Activated T-cell treated with anti-CD3 and anti-CD28 coated beads, Interleukin-2, amount 50 U/mL, for 72 hours (primary cell): Measurements from ENCODE around the gene DUSP5. TPM values are rescaled to one million over a fixed set of nuclear protein-coding genes. Genes with fewer than 3 reads are reported as not detected.

ENCODE experiments used
- ATAC-seq, 2 donors: fragments of 150-1000 bp; cut with Tn5 transposase; replicated peaks in 1 of 2; 2 replicates each; pipeline ENCODE4 v1.10.0; 2021; ENCODE audit warnings: moderate library complexity in 2 of 2, mild to moderate bottlenecking in 1 of 2
- DNase-seq, 2 donors: peaks; one replicate each; pipeline ENCODE4 v3.0.0; 2021 to 2022; ENCODE audit warnings: mixed read lengths in 1 of 2
- H3K27ac Mint-ChIP-seq: one replicate; pipeline ENCODE4 v1.8.0; 2022; ENCODE audit warnings: mild to moderate bottlenecking, moderate library complexity, mixed read lengths
- H3K27me3 Mint-ChIP-seq: one replicate; pipeline ENCODE4 v1.8.0; 2022; ENCODE audit warnings: low read depth, mixed read lengths
- H3K36me3 Mint-ChIP-seq, 2 donors: one replicate each; pipeline ENCODE4 v1.8.0; 2022; ENCODE audit warnings: mixed read lengths in 2 of 2, mild to moderate bottlenecking in 1 of 2; ENCODE audit not compliant: insufficient read depth in 2 of 2
- H3K4me1 Mint-ChIP-seq: one replicate; pipeline ENCODE4 v1.8.0; 2022; ENCODE audit warnings: low read depth, mixed read lengths
- H3K4me3 Mint-ChIP-seq, 2 donors: one replicate each; pipeline ENCODE4 v1.8.0; 2022; ENCODE audit warnings: mild to moderate bottlenecking in 2 of 2, mixed read lengths in 2 of 2, moderate library complexity in 2 of 2
- H3K9me3 Mint-ChIP-seq, 2 donors: one replicate each; pipeline ENCODE4 v1.8.0; 2022; ENCODE audit warnings: mixed read lengths in 2 of 2
- total RNA-seq, 2 donors: library from RNA; stranded (reverse); gene quantifications; one replicate each; pipeline ENCODE4 v1.2.3, GENCODE V29; 2022

The DUSP5 gene
- total RNA-seq, 2 donors from 2014 or later: 122 to 242 TPM

DNA sequence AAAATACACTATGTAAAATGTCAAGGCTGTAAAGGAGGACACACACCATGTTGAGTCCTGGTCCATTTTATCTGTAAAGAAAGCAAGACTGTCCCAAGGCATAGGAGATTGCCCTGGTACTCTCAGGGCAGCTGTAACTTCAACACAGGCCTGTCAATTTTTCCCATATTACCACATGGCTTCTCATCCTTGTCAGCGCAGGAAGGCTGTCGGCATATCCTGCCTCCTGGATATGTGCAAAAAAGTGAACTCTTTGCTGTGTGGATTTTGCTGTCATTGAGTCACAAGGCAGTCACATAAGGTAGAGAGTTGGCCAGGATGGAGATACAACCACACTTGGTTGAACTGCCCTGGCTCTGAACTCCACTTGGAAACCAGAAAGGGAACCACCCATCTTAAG is 8.7 kb downstream of the DUSP5 start:
- ATAC-seq (no peak), DNase-seq (no peak)
- no peaks in the 10 kb centered on the region for H3K9me3 Mint-ChIP-seq
- H3K4me1 Mint-ChIP-seq: peaks cover 90% of the 10 kb centered on the region
- peaks cover 50 to 65% of the 10 kb centered on the region in 2 donors for H3K36me3 Mint-ChIP-seq
- no peaks in the 10 kb centered on the region for H3K27me3 Mint-ChIP-seq
- H3K4me3 Mint-ChIP-seq: peak overlapping the region in 1 of 2 donors; percentile 100
- peak overlapping the region; percentile 88 for H3K27ac Mint-ChIP-seq

DNA sequence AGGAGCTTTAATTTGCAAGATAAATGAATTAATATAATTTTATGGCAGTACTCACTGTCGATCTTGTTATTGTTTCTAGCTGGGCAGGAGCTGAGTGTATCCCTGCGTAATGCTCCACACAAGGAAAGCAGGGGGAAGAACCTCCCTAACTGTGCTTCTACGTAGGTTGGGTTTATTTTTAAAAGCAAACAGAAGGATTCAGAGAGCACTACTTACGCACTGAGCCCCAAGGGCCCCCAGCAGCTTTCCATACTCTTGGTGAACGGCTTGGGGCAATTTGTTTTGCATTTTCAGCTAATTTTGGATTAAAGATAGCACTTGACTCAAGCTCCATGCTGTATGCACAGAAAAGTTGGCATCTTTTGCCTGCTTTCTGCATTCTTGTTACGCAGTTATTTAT is 9.6 kb downstream of the DUSP5 start:
- DNase-seq (no peak), ATAC-seq (no peak)
- Mint-ChIP-seq H3K36me3 (peaks cover 48 to 70% of the 10 kb centered on the region in 2 donors), H3K9me3 (no peaks in the 10 kb centered on the region), H3K27ac (peak overlapping the region; percentile 66), H3K4me3 (no peak overlapping the region), H3K4me1 (peaks cover 90% of the 10 kb centered on the region), H3K27me3 (no peaks in the 10 kb centered on the region)

DNA sequence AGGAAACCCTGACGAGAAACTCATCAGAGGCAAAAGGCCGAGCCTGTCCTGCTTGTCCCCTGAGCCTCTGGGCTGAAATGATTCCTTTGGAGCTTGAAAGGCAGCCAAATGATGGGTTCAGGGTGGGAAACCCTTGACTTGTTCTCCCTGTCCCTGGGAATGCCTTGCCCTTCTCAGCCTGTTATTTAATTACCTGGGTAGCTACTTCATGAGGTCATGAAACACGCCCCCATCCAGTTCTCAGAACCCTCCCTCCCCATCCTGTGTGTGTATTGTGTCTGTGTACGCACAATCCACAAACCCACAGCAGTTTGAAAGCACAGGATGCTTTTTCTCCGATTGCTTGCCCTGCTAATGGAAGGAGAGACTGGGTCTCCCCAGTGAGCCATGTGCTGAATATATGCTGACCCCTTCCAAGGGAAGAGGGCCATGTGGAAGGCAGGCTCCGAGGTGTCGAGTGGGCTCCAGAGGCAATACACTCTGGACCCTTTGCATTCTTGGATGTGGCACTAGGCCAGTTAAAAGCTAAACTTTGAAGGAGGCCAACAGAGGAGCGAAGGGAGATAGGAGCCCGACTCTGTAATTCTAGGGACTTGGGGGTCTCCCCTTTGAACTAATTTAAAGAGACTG is 10.6 kb downstream of the DUSP5 start:
- Mint-ChIP-seq H3K27ac (peak overlapping the region; percentile 66), H3K4me1 (peaks cover 90% of the 10 kb centered on the region), H3K4me3 (peak overlapping the region in 1 of 2 donors; percentile 32), H3K36me3 (peaks cover 47 to 69% of the 10 kb centered on the region in 2 donors), H3K9me3 (no peaks in the 10 kb centered on the region), H3K27me3 (no peaks in the 10 kb centered on the region)
- no peak for ATAC-seq
- DNase-seq: no peak

DNA sequence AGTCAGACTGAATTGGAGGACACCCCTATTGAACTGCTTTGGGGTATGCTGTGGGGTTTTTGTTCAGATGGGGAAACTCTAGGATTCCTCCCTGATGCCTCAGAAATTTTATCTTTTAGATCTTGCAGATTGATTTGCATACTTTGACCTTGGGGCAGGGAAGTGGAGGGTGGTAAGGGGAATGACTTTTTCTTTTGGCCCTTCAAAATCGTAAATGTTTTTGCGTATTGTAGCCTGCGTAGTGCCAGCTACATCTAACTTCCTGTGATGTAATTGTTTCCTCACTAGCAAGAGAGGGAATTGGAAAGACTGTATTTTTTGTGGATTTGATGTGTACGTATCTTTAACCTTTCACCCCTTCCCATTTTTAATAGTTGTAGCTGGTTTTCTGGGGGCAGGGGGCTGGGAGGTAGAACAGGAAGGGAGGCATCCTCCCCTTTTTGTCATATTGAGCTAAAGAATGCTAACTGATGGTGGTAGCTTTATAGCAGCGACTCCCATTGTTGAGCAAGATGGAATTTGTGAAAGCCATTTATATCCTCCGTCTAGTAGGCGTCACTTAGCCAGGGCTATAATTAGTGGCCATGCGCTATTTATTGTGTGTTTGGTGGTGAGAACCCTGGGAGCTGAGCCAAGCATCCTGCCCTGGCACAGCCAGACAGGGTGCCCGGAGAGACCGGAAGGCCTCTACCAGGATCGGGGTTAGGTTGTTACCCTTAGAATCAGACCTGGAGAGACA is 11.3 kb downstream of the DUSP5 start:
- Mint-ChIP-seq H3K27ac (peak overlapping the region; percentile 66), H3K4me3 (peak overlapping the region in 1 of 2 donors; percentile 2), H3K36me3 (peaks cover 45 to 73% of the 10 kb centered on the region in 2 donors), H3K4me1 (peaks cover 90% of the 10 kb centered on the region), H3K27me3 (no peaks in the 10 kb centered on the region), H3K9me3 (peaks cover 0 to 2% of the 10 kb centered on the region in 2 donors)
- ATAC-seq: no peak
- DNase-seq: no peak

DNA sequence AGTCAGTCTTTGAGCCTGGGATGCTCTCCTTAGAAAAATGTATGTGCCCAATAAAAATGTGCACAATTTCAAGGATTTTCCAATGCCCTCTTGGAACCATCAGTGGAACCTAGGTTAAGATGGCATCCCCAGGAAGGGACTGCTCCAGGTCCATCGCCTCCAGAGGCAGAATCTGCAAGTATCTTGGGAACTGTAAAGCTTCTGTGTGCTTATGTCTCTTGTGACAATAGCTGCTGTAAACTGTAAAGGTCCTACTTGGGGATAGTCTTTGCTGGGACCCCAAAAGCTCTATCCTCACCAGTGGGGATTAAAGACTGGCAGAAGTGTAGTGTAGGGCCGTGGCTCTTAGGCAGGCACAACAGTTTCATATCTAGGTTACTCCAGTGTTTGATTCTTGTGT is 11.9 kb downstream of the DUSP5 start:
- H3K9me3 Mint-ChIP-seq: peaks cover 0 to 2% of the 10 kb centered on the region in 2 donors
- peaks cover 87% of the 10 kb centered on the region for H3K4me1 Mint-ChIP-seq
- no peaks in the 10 kb centered on the region for H3K27me3 Mint-ChIP-seq

DNA sequence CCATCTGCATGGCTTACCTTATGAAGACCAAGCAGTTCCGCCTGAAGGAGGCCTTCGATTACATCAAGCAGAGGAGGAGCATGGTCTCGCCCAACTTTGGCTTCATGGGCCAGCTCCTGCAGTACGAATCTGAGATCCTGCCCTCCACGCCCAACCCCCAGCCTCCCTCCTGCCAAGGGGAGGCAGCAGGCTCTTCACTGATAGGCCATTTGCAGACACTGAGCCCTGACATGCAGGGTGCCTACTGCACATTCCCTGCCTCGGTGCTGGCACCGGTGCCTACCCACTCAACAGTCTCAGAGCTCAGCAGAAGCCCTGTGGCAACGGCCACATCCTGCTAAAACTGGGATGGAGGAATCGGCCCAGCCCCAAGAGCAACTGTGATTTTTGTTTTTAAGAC is 12.4 kb downstream of the DUSP5 start:
- Mint-ChIP-seq H3K36me3 (peaks cover 40 to 68% of the 10 kb centered on the region in 2 donors), H3K4me3 (no peak overlapping the region), H3K9me3 (peaks cover 0 to 2% of the 10 kb centered on the region in 2 donors), H3K27me3 (no peaks in the 10 kb centered on the region), H3K27ac (no peak overlapping the region), H3K4me1 (peaks cover 82% of the 10 kb centered on the region)
- ATAC-seq (no peak), DNase-seq (no peak)

More for the DNA sequence above, 11.9 kb downstream of the DUSP5 start:
- Mint-ChIP-seq H3K4me3 (no peak overlapping the region), H3K27ac (peak overlapping the region; percentile 66), H3K36me3 (peaks cover 45 to 70% of the 10 kb centered on the region in 2 donors)
- no peak for DNase-seq
- ATAC-seq: no peak

DNA sequence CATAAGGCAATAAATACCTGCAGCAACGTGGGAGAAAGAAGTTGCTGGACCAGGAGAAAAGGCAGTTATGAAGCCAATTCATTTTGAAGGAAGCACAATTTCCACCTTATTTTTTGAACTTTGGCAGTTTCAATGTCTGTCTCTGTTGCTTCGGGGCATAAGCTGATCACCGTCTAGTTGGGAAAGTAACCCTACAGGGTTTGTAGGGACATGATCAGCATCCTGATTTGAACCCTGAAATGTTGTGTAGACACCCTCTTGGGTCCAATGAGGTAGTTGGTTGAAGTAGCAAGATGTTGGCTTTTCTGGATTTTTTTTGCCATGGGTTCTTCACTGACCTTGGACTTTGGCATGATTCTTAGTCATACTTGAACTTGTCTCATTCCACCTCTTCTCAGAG is 13.0 kb downstream of the DUSP5 start:
- Mint-ChIP-seq H3K27me3 (no peaks in the 10 kb centered on the region), H3K27ac (peak overlapping the region; percentile 87), H3K4me3 (peak overlapping the region; percentile 22 to 53), H3K9me3 (peaks cover 0 to 2% of the 10 kb centered on the region in 2 donors), H3K4me1 (peaks cover 75% of the 10 kb centered on the region), H3K36me3 (peaks cover 39 to 69% of the 10 kb centered on the region in 2 donors)
- DNase-seq (no peak), ATAC-seq (no peak)

DNA sequence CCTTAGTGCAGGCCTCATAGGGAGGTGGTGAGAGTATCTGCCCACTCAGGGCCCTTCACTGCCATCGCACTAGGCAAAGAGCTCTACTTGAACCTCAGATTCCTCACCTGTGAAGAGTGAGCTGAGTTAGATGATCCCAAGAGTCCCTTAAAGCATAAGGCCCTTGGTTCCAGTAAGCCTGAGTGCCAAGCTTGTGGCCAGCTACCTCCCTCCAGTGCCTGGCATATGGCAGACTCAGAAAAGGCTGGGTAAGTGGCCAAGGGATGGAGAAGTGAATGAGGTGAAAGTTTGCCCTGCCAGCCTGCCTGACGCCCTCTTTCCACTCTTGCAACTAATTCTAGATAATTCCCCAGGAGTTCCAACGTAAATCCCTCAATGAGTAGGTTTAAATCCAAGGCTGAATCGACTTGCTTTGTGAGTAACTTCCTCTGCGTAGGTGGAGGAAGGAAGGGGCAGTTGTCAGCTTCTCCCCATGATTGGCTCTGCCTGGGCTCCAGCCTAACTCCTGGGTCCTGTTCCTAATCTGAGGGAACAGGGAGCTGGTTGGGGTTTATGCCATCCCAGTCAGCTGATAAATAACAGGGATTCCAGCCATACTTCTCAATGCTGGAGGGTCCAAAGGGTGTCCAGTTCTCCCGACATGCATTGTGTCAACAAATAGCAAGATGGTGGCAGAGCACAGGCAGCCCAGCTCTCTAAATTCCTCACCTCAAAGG is 14.2 kb downstream of the DUSP5 start:
- peaks cover 0 to 2% of the 10 kb centered on the region in 2 donors for H3K9me3 Mint-ChIP-seq
- peaks cover 64% of the 10 kb centered on the region for H3K4me1 Mint-ChIP-seq
- peaks cover 37 to 58% of the 10 kb centered on the region in 2 donors for H3K36me3 Mint-ChIP-seq
- H3K4me3 Mint-ChIP-seq: peak overlapping the region; percentile 43 to 51
- no peak for ATAC-seq
- no peak for DNase-seq
- H3K27ac Mint-ChIP-seq: peak overlapping the region; percentile 87
- H3K27me3 Mint-ChIP-seq: no peaks in the 10 kb centered on the region

DNA sequence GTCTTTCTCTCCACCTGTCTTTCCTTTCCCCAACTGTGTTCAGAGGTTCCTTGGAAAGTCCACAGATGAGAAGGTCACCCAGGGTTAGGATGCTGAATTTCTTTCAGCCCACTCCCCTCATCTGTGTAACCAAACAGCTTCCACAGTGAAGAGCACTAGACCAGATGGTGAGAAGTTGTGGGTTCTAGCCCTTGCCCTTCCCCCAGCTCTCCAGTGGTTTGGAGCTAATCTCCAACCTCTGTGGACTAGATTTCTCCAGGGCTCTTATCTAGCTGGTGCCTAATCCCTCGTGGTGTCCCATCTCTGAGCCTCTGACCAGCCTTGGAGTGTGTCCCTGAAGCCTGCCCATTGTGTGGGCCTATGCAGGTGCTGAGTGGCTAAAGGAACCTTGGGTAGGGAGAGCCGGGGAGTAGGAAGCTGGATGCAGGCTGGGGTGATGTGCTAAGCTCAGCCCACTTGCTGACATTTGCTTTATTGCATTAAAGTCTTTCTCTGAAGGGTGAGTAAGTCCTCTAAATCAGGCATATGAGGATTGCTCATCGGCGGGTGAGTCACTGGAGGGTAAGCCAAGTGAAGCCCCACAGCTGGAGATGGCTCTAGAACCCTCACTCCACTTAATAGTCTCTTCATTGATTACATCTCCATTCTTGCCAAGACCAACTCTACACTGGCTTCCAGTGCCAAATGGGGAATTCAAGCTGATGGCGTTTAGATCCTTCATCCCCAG is 14.9 kb downstream of the DUSP5 start:
- ATAC-seq (peak; percentile 85 to 91), DNase-seq (peak; percentile 72 to 81)
- peak overlapping the region; percentile 43 to 51 for H3K4me3 Mint-ChIP-seq

DNA sequence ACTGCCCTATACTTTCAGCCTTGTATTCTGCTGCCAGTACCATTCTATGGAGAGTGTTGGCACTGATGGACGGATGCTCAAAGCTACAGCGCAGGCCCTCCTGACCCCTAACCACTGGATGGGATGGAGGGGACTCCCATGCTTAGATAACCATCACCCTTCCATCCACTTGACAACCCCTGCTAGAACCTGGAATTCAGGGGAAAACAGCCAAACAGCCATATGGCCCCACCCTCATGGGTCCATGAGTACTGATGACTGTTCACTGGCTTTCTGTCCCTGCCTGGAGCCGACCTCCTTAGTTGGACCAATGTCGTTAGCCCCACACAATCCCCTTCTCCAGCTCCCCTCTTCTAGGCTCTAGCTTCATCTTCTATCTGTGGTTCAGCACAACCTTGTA is 16.2 kb downstream of the DUSP5 start:
- H3K27ac Mint-ChIP-seq: peak overlapping the region; percentile 16
- no peaks in the 10 kb centered on the region for H3K27me3 Mint-ChIP-seq
- peaks cover 0 to 2% of the 10 kb centered on the region in 2 donors for H3K9me3 Mint-ChIP-seq
- H3K4me1 Mint-ChIP-seq: peaks cover 47% of the 10 kb centered on the region
- DNase-seq (no peak), ATAC-seq (no peak)
- no peak overlapping the region for H3K4me3 Mint-ChIP-seq
- H3K36me3 Mint-ChIP-seq: peaks cover 24 to 41% of the 10 kb centered on the region in 2 donors

More for the DNA sequence above, 14.9 kb downstream of the DUSP5 start:
- no peaks in the 10 kb centered on the region for H3K27me3 Mint-ChIP-seq
- peak overlapping the region; percentile 58 for H3K27ac Mint-ChIP-seq
- peaks cover 0 to 2% of the 10 kb centered on the region in 2 donors for H3K9me3 Mint-ChIP-seq
- H3K4me1 Mint-ChIP-seq: peaks cover 61% of the 10 kb centered on the region
- peaks cover 34 to 51% of the 10 kb centered on the region in 2 donors for H3K36me3 Mint-ChIP-seq

DNA sequence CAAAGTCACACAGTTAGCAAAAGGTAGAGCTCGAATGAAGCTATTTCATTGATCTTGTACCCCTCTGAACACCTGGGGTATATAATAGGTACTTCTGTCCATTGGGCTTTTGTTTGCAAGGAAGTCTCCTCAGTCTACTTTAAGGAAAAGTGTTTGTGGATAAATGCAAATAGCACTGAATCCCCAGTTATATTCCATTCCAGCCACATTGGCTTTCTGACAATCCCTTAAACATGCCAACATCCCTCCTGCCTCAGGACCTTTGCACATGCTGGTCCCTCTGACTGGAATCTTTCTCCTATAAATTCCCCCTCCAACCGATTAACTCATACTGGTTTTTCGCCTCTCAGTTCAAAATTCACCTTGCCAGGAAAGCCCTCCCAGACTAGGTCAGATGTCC is 17.1 kb downstream of the DUSP5 start:
- H3K4me1 Mint-ChIP-seq: peaks cover 44% of the 10 kb centered on the region
- ATAC-seq (no peak), DNase-seq (no peak)
- peaks cover 0 to 2% of the 10 kb centered on the region in 2 donors for H3K9me3 Mint-ChIP-seq
- no peaks in the 10 kb centered on the region for H3K27me3 Mint-ChIP-seq
- peak overlapping the region; percentile 52 for H3K27ac Mint-ChIP-seq
- no peak overlapping the region for H3K4me3 Mint-ChIP-seq
- H3K36me3 Mint-ChIP-seq: peaks cover 24 to 35% of the 10 kb centered on the region in 2 donors

DNA sequence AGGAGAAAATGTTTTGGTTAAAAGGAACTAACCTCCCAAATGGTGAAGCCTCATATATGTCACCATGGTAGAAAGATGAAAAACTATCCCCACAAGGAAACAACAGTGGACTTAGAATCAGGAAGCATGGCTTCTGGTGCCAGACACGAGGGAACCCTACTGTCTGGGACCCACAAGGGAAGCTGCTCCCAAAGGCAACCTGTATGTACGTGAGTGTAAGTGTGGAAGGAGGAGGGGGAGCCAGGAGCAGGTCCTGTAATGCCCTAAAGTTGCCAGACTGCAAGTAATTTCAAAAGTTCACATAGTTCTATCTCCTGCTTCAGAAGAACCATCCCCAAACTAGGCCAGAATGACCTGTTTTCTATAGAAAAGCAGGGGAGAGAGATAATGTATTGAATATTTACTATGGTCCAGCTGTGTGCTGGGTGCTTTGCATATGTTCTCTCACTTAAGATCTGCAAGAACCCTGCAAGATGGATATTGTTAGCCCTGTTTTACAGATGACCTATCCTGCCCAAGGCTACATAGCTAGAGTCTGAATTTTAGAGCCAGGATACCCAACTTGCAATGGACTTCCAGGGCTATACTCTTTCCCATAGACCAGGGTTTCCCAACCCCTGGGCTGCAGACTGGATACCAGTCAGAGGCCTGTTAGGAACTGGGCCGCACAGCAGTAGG is 19.2 kb downstream of the DUSP5 start:
- no peak overlapping the region for H3K4me3 Mint-ChIP-seq
- peaks cover 29% of the 10 kb centered on the region for H3K4me1 Mint-ChIP-seq
- H3K27me3 Mint-ChIP-seq: no peaks in the 10 kb centered on the region
- H3K36me3 Mint-ChIP-seq: peaks cover 17 to 19% of the 10 kb centered on the region in 2 donors
- peaks cover 0 to 2% of the 10 kb centered on the region in 2 donors for H3K9me3 Mint-ChIP-seq
- ATAC-seq: no peak
- DNase-seq: no peak
- peak overlapping the region; percentile 56 for H3K27ac Mint-ChIP-seq
